K562 (cell line): ENCODE data around the gene FOXRED2. TPM values are rescaled to one million over a fixed set of nuclear protein-coding genes. Genes with fewer than 3 reads are reported as not detected.

Source experiments
- ATAC-seq: fragments of 200-7000 bp; cut with Tn5 transposase; 3 replicates; pipeline ENCODE4 v1.9.1; 2020; ENCODE audit warnings: moderate library complexity
- BruUV-seq: library from RNA; stranded (reverse); fragments of 400-500 nt; replicated peaks from 2 replicates; lab custom pipeline; 2021; lab: Mats Ljungman, UMichigan
- CTCF ChIA-PET: fragments of 300-600 bp; formaldehyde crosslinking; extraction: SDS; loops from one replicate; lab custom pipeline; 2021; ENCODE audit warnings: low intra/inter-chr PET ratio; lab: Yijun Ruan, JAX
- POLR2A ChIA-PET: fragments of 300-600, 350-650 bp; sonication (Branson Sonifier 250); formaldehyde crosslinking; extraction: SDS; loops from one replicate; lab custom pipeline; 2021; ENCODE audit warnings: antibody characterized with exemption, inconsistent platforms; lab: Yijun Ruan, JAX
- DNase-seq, 4 experiments: peaks; one replicate each; pipeline versions ENCODE4 v3.0.0 to v3.0.0-alpha.2; 2011 to 2018; ENCODE audit warnings: low spot score in 3 of 4, mixed read lengths in 3 of 4; ENCODE audit errors: extremely low read depth in 1 of 4
- FAIRE-seq: peaks from 2 replicates; lab custom pipeline; 2011; peaks lifted over from hg19 to GRCh38; lab: Jason Lieb, UNC
- H2AFZ ChIP-seq: 2 replicates; pipeline ENCODE4 v1.6.0; 2011; ENCODE audit warnings: low read depth, low read length, control low read depth, inconsistent platforms
- H3K27ac ChIP-seq: fragments of 200-600 bp; 3 replicates; pipeline ENCODE4 v1.8.0; 2011; ENCODE audit warnings: low read depth, mild to moderate bottlenecking, control low read depth, inconsistent platforms, low read length, moderate library complexity, mixed read lengths; ENCODE audit errors: extremely low read depth
- H3K27me3 ChIP-seq, 2 experiments: fragments of 300-600 bp in 1 of 2; 2 replicates in 1 of 2; 3 replicates in 1 of 2; pipeline versions ENCODE4 v1.6.0 to v1.8.0; 2011; ENCODE audit warnings: inconsistent platforms in 2 of 2, low read length in 2 of 2, mild to moderate bottlenecking in 1 of 2, mixed read lengths in 1 of 2, moderate library complexity in 1 of 2; ENCODE audit not compliant: control insufficient read depth in 2 of 2, insufficient read depth in 2 of 2
- H3K36me3 ChIP-seq: fragments of 300-600 bp; 3 replicates; pipeline ENCODE4 v1.8.0; 2011; ENCODE audit warnings: mild to moderate bottlenecking, low read length, inconsistent platforms; ENCODE audit not compliant: control insufficient read depth, insufficient read depth
- H3K4me1 ChIP-seq, 2 experiments: fragments of 200-600 bp in 1 of 2; replicated peaks in 1 of 2; 2 replicates in 1 of 2; 3 replicates in 1 of 2; pipeline versions ENCODE4 v1.5.1 to v1.8.0; 2011; ENCODE audit warnings: inconsistent platforms in 2 of 2, low read length in 2 of 2, mild to moderate bottlenecking in 1 of 2, mixed read lengths in 1 of 2, moderate library complexity in 1 of 2; ENCODE audit not compliant: control insufficient read depth in 2 of 2, insufficient read depth in 2 of 2
- H3K4me2 ChIP-seq: 2 replicates; pipeline ENCODE4 v1.6.1; 2011; ENCODE audit warnings: low read length, control low read depth, inconsistent platforms, mixed read lengths; ENCODE audit not compliant: insufficient read depth
- H3K4me3 ChIP-seq: fragments of 200-600 bp; sonication (generic), shearing (Covaris generic); 2 replicates; pipeline ENCODE4 v1.5.1; 2016; ENCODE audit warnings: control low read depth, inconsistent platforms
- H3K79me2 ChIP-seq: fragments of 200-600 bp; 3 replicates; pipeline ENCODE4 v1.8.0; 2011; ENCODE audit warnings: low read length, inconsistent platforms; ENCODE audit not compliant: control insufficient read depth, insufficient read depth
- H3K9ac ChIP-seq, 2 experiments: 2 replicates each; pipeline versions ENCODE4 v1.6.0 to v1.6.1; 2011; ENCODE audit warnings: low read depth in 2 of 2, low read length in 2 of 2, control low read depth in 1 of 2, inconsistent platforms in 1 of 2, mild to moderate bottlenecking in 1 of 2, mixed read lengths in 1 of 2; ENCODE audit not compliant: insufficient read depth in 1 of 2
- H3K9me1 ChIP-seq: one replicate; pipeline ENCODE4 v1.6.0; 2011; ENCODE audit warnings: inconsistent platforms, mild to moderate bottlenecking, low read length, moderate library complexity; ENCODE audit not compliant: control insufficient read depth, insufficient read depth
- H3K9me3 ChIP-seq: replicated peaks from 2 replicates; pipeline ENCODE4 v1.5.1; 2011; ENCODE audit warnings: low read depth, low read length, inconsistent platforms; ENCODE audit not compliant: control insufficient read depth, insufficient read depth
- H4K20me1 ChIP-seq: replicated peaks from 2 replicates; pipeline ENCODE4 v1.6.1; 2011; ENCODE audit warnings: low read length, inconsistent platforms, mixed read lengths; ENCODE audit not compliant: control insufficient read depth, insufficient read depth
- ARID2 ChIP-seq: fragments of 450-650 bp; IDR thresholded peaks from 2 replicates; pipeline ENCODE4 v1.6.1; 2017; ENCODE audit warnings: antibody characterized with exemption, mild to moderate bottlenecking
- ATF7 ChIP-seq: fragments of 450-650 bp; IDR thresholded peaks from 2 replicates; pipeline ENCODE4 v1.7.1; 2014; ENCODE audit warnings: mild to moderate bottlenecking, moderate library complexity
- CBFB ChIP-seq: sonication (generic); formaldehyde crosslinking; IDR thresholded peaks from 2 replicates; pipeline ENCODE4 v1.4.0; 2020; ENCODE audit warnings: mild to moderate bottlenecking, missing genetic modification reagents
- ETV1 ChIP-seq: fragments of 450-650 bp; conservative IDR thresholded peaks from 2 replicates; pipeline ENCODE4 v1.6.1; 2016; ENCODE audit warnings: missing genetic modification characterization, control low read depth, low read depth, missing compliant biosample characterization
- HCFC1 ChIP-seq: IDR thresholded peaks from 2 replicates; pipeline ENCODE4 v1.6.1; 2012; ENCODE audit warnings: low read depth, low read length, improper control_type of control experiment
- POLR2AphosphoS2 ChIP-seq: IDR thresholded peaks from 2 replicates; pipeline ENCODE4 v1.6.1; 2012; ENCODE audit warnings: low read length, improper control_type of control experiment
- ZNF134 ChIP-seq: fragments of 250-450 bp; sonication (Bioruptor Pico); conservative IDR thresholded peaks from 2 replicates; pipeline ENCODE4 v1.4.0; 2020
- WGBS: fragments of 100-300 bp; shearing (Covaris generic); methylation state at CpG from one replicate; pipeline ENCODE4 v1.1.6; 2016; ENCODE audit warnings: low coverage, mixed read lengths; ENCODE audit not compliant: insufficient coverage; ENCODE audit errors: missing lambda C conversion rate; 5-methylcytosine and 5-hydroxymethylcytosine counted together
- in situ Hi-C: fragments of 300-500 bp; cut with MboI; formaldehyde crosslinking; loops from 4 replicates; pipeline ENCODE4 v1.15.0; 2018; ENCODE audit warnings: inconsistent platforms, mixed read lengths
- intact Hi-C: fragments of 100-400 bp; cut with micrococcal nuclease; formaldehyde crosslinking; loops from 2 replicates; pipeline ENCODE4 v1.14.2; 2022
- polyA plus RNA-seq, 8 experiments: library from polyadenylated mRNA; depleted of rRNA in 4 of 8; stranded (reverse) in 5 of 8; unstranded in 3 of 8; fragments of >200 nt; fragmentation: Nextera tagmentation in 2 of 8; fragmentation: Illumina TruSeq in 1 of 8; extraction: Ambion mirVana in 2 of 8; extraction: Trizol in 1 of 8; gene quantifications; 2 replicates each; pipeline versions ENCODE4 v1.2.1 to v1.2.3, GENCODE V29; 2011 to 2014; ENCODE audit warnings: inconsistent platforms in 1 of 8, missing spikeins in 1 of 8
- total RNA-seq, 7 experiments: library from RNA; depleted of rRNA in 6 of 7; stranded (reverse); fragments of >200 nt in 6 of 7; fragmentation: Illumina TruSeq in 2 of 7; extraction: Trizol in 2 of 7; gene quantifications; 2 replicates each; pipeline versions ENCODE4 v1.2.1 to v1.2.3, GENCODE V29; 2011 to 2021; ENCODE audit warnings: low replicate concordance in 1 of 7
- TF ChIP-seq, protein P1 (sequence below), 2 experiments: fragments of 450-650 bp; formaldehyde crosslinking in 1 of 2; IDR thresholded peaks; 2 replicates each; pipeline versions ENCODE4 v1.4.0 to v1.6.1; 2014 to 2020; ENCODE audit warnings: mild to moderate bottlenecking in 2 of 2, borderline replicate concordance in 1 of 2, low read depth in 1 of 2
- TF ChIP-seq, protein P2 (sequence below): fragments of 250-450 bp; sonication (Bioruptor Pico); IDR thresholded peaks from 2 replicates; pipeline ENCODE4 v1.8.0; 2022; ENCODE audit warnings: moderate library complexity, mild to moderate bottlenecking, inconsistent platforms
- TF ChIP-seq, protein P3 (sequence below): fragments of 450-650 bp; formaldehyde crosslinking; IDR thresholded peaks from 2 replicates; pipeline ENCODE4 v1.4.0; 2020; ENCODE audit warnings: mild to moderate bottlenecking, moderate library complexity

The FOXRED2 gene
- total and polyA plus RNA-seq, 9 of the 15 experiments (the other 6 are each of a cell fraction or from before 2014, with no cell fraction given) = 2.8 to 48.4 (median 7.8) TPM

DNA sequence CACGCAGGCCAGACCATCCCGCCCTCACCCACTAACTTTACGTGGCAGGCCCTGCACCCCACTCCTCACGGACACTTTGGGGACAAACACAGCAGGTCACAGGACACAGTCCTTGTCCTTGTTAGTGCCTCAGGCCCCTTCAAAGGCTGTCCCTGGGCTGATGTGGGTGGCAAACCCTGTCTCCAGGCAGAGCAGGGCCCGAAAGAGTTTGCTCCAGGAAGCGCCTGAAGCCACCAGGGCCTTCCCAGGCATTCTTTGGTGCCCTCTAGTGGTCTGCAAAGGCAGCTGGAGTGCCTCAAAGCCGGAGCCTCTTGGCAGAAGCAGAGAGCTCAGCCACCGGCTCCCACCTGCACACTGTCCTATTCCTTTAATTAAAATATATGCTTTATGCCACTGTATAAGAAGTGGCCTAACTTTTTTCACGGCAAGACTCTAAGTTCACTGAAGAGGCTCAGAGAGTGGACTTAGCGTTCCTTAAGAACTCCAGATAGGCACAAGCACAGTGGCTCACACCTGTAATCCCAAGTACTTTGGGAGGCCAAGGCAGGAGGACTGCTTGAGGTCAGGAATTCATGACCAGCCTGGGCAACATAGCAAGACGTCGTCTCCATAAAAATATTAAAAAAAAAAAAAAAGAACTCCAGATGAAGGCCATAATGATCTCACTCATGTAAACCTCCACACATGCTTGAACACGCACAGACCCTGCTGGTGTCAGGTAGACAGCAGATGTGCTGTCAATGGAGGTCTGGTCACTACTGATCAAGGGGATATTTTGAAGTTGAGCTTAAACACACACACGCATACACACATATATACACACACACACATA is 36.5 kb downstream of the FOXRED2 start:
- H3K4me2 ChIP-seq = no peak overlapping the region
- ATAC-seq = peak; percentile 92
- WGBS = 47% methylated on average over 13 of the region's 14 CpGs
- H3K9ac ChIP-seq = no peak overlapping the region
- peak; percentile 71 for FAIRE-seq
- H3K4me3 ChIP-seq = no peak overlapping the region
- no peak overlapping the region; the same call in 2 of the 3 replicates for H3K27ac ChIP-seq
- no TSS peak for BruUV-seq
- in situ Hi-C loops (no loop called here), intact Hi-C loops (loop anchor here (5.0 kb wide), 1 partner anchor 168 kb away; no protein-coding TSS in a partner anchor)
- H3K9me3 ChIP-seq = no peaks in the 10 kb centered on the region
- peaks cover 25 to 28% of the 10 kb centered on the region in 2 experiments for H3K4me1 ChIP-seq
- peaks cover 75% of the 10 kb centered on the region; the same call in 2 of the 3 replicates for H3K36me3 ChIP-seq
- no peaks in the 10 kb centered on the region for H3K27me3 ChIP-seq
- POLR2A ChIA-PET = interaction anchor here (0.5 to 1.8 kb wide), 12 partner anchors 11 to 222 kb away, joined by 3 to 7 read pairs (median 3); partner anchors contain the start of genes EIF3D, MYH9 and TXN2
- no peaks in the 10 kb centered on the region for H3K9me1 ChIP-seq
- H3K79me2 ChIP-seq = no peaks in the 10 kb centered on the region; the same call in 2 of the 3 replicates
- H2AFZ ChIP-seq = no peak overlapping the region
- H4K20me1 ChIP-seq = 0 out of 2 replicates have a peak, but pooled peaks cover 3% of the 10 kb centered on the region
- CTCF ChIA-PET = interaction anchor here (0.6 to 1.7 kb wide), 4 partner anchors 20 to 326 kb away, joined by 3 to 18 read pairs (median 6); no protein-coding TSS in a partner anchor
- peak; percentile 66 to 84 (median 69) for DNase-seq
- TF ChIP-seq, protein P1, sequence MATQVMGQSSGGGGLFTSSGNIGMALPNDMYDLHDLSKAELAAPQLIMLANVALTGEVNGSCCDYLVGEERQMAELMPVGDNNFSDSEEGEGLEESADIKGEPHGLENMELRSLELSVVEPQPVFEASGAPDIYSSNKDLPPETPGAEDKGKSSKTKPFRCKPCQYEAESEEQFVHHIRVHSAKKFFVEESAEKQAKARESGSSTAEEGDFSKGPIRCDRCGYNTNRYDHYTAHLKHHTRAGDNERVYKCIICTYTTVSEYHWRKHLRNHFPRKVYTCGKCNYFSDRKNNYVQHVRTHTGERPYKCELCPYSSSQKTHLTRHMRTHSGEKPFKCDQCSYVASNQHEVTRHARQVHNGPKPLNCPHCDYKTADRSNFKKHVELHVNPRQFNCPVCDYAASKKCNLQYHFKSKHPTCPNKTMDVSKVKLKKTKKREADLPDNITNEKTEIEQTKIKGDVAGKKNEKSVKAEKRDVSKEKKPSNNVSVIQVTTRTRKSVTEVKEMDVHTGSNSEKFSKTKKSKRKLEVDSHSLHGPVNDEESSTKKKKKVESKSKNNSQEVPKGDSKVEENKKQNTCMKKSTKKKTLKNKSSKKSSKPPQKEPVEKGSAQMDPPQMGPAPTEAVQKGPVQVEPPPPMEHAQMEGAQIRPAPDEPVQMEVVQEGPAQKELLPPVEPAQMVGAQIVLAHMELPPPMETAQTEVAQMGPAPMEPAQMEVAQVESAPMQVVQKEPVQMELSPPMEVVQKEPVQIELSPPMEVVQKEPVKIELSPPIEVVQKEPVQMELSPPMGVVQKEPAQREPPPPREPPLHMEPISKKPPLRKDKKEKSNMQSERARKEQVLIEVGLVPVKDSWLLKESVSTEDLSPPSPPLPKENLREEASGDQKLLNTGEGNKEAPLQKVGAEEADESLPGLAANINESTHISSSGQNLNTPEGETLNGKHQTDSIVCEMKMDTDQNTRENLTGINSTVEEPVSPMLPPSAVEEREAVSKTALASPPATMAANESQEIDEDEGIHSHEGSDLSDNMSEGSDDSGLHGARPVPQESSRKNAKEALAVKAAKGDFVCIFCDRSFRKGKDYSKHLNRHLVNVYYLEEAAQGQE (IDR thresholded peaks at IDR 0.05; ENCODE audit: borderline replicate concordance) = peak; percentile 84
- TF ChIP-seq, protein P1 (CRISPR knock-in tag; IDR thresholded peaks at IDR 0.05; ENCODE audit: low read depth) = no peak
- TF ChIP-seq HCFC1 = no peak
- no peak for TF ChIP-seq ZNF134 (CRISPR knock-in tag)
- peak; percentile 29; the same call in 1 of the 2 replicates for TF ChIP-seq ETV1 (tag)
- peak; percentile 79; the same call in 1 of the 2 replicates for TF ChIP-seq ARID2
- TF ChIP-seq POLR2AphosphoS2 = 0 out of 2 replicates have a peak, but pooled peaks have one; percentile 36
- TF ChIP-seq CBFB = no peak
- TF ChIP-seq ATF7 = 0 out of 2 replicates have a peak, but pooled peaks have one; percentile 29
- TF ChIP-seq, protein P2, sequence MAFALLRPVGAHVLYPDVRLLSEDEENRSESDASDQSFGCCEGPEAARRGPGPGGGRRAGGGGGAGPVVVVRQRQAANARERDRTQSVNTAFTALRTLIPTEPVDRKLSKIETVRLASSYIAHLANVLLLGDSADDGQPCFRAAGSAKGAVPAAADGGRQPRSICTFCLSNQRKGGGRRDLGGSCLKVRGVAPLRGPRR (CRISPR knock-in tag) = no peak
- TF ChIP-seq, protein P3, sequence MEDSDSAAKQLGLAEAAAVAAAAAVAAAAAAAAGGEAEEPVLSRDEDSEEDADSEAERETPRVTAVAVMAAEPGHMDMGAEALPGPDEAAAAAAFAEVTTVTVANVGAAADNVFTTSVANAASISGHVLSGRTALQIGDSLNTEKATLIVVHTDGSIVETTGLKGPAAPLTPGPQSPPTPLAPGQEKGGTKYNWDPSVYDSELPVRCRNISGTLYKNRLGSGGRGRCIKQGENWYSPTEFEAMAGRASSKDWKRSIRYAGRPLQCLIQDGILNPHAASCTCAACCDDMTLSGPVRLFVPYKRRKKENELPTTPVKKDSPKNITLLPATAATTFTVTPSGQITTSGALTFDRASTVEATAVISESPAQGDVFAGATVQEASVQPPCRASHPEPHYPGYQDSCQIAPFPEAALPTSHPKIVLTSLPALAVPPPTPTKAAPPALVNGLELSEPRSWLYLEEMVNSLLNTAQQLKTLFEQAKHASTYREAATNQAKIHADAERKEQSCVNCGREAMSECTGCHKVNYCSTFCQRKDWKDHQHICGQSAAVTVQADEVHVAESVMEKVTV (CRISPR knock-in tag) = peak; percentile 74
